GM19452 (cell line): ENCODE data around the gene DYNLT2B.
A peak's percentile ranks its signal among the peaks of the same experiment; 100 is the strongest.
"Not testable (repeated sequence)": the region's sequence is repeated elsewhere in the genome, so short reads cannot be mapped to it uniquely, and the experiment has no call there.

Experiments
- ATAC-seq: cut with Tn5 transposase; IDR thresholded peaks from one replicate; pipeline ENCODE4 v1.9.1; 2021; ENCODE audit not compliant: unreplicated experiment

The DYNLT2B gene

GRCh38 chr3:196327405-196327804, 9.4 kb upstream of the DYNLT2B start:
- no peak for ATAC-seq

GRCh38 chr3:196326936-196327335, 8.9 kb upstream of the DYNLT2B start:
- ATAC-seq: no peak

GRCh38 chr3:196323691-196324090, 5.7 kb upstream of the DYNLT2B start:
- no peak for ATAC-seq

- no peak for ATAC-seq
Measured at GRCh38 chr3:196323016-196323415, 5.0 kb upstream of the DYNLT2B start.

- no peak for ATAC-seq
Measured at GRCh38 chr3:196321162-196321561, 3.1 kb upstream of the DYNLT2B start.

GRCh38 chr3:196320137-196320536, 2.1 kb upstream of the DYNLT2B start:
- ATAC-seq: no peak

- ATAC-seq: not testable (repeated sequence)
Measured at GRCh38 chr3:196316799-196317686, 997 bp downstream of the DYNLT2B start.

GRCh38 chr3:196315821-196316220, 2.2 kb downstream of the DYNLT2B start:
- no peak for ATAC-seq

- no peak for ATAC-seq
Measured at GRCh38 chr3:196314597-196314996, 3.4 kb downstream of the DYNLT2B start.

- not testable (repeated sequence) for ATAC-seq
Measured at GRCh38 chr3:196314086-196314485, 4.0 kb downstream of the DYNLT2B start.

GRCh38 chr3:196302960-196303359, 15.1 kb downstream of the DYNLT2B start:
- ATAC-seq: not testable (repeated sequence)

- not testable (repeated sequence) for ATAC-seq
Measured at GRCh38 chr3:196302551-196302950, 15.5 kb downstream of the DYNLT2B start.

- ATAC-seq: no peak
Measured at GRCh38 chr3:196298521-196298920, 19.5 kb downstream of the DYNLT2B start.

GRCh38 chr3:196292286-196292923, 25.6 kb downstream of the DYNLT2B start:
- no peak for ATAC-seq

- ATAC-seq: no peak
Measured at GRCh38 chr3:196288141-196288460, 29.9 kb downstream of the DYNLT2B start.

- ATAC-seq: peak; percentile 79
Measured at GRCh38 chr3:196287440-196288140, 30.4 kb downstream of the DYNLT2B start, which contains the start of gene PCYT1A. TSS of gene PCYT1A (minus strand) at chr3:196287726. CDS start at chr3:196270531, 17,195 bp downstream.

GRCh38 chr3:196287090-196287439, 31.0 kb downstream of the DYNLT2B start:
- no peak for ATAC-seq

- no peak for ATAC-seq
Measured at GRCh38 chr3:196284396-196284795, 33.6 kb downstream of the DYNLT2B start.

- no peak for ATAC-seq
Measured at GRCh38 chr3:196281962-196282361, 36.1 kb downstream of the DYNLT2B start.

- ATAC-seq: peak; percentile 73
Measured at GRCh38 chr3:196280689-196281440, 37.2 kb downstream of the DYNLT2B start.

- no peak for ATAC-seq
Measured at GRCh38 chr3:196275126-196275525, 42.9 kb downstream of the DYNLT2B start.
